HG03280 (cell line): Measurements from ENCODE around the gene EPB41L2.
"Not testable (repeated sequence)": the region's sequence is repeated elsewhere in the genome, so short reads cannot be mapped to it uniquely, and the experiment has no call there.

Source experiments
- ATAC-seq: cut with Tn5 transposase; IDR thresholded peaks from one replicate; pipeline ENCODE4 v1.9.1; 2021; ENCODE audit warnings: mild to moderate bottlenecking, moderate library complexity; ENCODE audit not compliant: unreplicated experiment

The EPB41L2 gene

DNA sequence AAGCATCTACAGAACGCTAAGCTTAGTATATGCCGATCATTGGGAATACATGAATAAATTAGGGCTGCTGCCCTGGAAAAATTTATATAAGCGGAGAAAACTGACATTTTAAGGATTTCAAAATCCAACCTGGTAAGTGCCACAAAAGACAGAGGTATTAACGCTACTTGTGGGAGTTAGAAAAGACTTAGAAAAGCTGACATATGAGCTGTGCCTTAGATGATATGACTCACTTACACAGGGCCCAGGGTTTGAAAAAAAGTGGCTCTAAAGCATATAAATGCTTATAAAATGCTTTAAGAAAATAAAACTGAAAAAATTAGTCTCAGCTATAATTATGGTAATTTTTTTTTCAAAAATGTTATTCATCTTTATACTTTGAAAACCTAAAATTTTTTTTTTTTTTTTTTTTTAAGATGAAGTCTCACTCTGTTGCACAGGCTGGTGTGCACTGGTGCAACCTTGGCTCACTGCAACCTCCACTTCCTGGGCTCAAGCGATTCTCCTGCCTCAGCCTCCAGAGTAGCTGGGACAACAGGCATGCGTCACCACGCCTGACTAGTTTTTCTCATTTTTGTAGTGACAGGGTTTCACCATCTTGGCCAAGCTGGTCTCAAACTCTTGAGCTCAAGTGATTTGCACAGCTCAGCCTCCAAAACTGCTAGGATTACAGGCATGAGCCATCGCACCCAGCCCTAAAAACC, 25.7 kb downstream of the EPB41L2 start:
- no peak for ATAC-seq

- ATAC-seq, result no peak
Measured at GRCh38 chr6:131036601-131037000, 26.4 kb downstream of the EPB41L2 start.

DNA sequence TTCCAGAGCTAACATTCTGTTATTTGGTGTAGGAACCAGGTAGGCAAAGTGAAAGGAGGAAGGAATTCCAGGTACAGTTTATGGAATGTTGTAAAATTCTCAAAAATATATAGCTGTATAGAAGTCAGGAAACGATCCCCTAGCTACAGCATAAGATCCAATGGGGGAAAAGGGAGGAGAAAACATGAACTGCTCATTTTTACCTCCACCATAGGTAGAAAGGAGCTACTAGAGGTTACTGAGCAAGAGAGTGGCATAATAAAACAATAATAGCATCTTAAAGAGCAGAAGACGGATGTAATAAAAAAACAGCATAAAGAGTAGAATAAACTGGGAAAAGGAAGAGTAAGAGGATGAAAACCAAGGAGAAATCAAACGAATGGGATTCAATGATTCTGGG, 26.9 kb downstream of the EPB41L2 start:
- ATAC-seq, result no peak

DNA sequence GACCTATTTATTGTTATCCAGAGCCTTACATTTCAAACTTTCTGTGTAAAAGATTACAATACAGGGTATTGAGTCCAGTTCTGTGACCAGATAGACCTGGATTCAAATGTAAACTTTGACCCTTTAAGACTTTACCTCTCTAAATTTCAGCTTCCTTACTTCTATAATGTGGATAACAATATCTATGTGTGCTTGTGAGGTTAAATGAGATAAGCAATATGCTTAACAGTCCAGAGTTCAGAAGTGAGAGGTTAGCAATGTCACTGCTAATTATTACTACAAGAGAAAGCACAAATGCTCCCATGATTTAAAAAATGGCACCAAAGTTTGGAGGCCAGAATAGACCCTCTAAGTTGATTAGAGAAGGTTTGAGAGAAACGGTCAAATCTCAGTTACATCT, 27.5 kb downstream of the EPB41L2 start:
- ATAC-seq, result no peak

- no peak for ATAC-seq
Measured at GRCh38 chr6:131033631-131034030, 29.4 kb downstream of the EPB41L2 start.

DNA sequence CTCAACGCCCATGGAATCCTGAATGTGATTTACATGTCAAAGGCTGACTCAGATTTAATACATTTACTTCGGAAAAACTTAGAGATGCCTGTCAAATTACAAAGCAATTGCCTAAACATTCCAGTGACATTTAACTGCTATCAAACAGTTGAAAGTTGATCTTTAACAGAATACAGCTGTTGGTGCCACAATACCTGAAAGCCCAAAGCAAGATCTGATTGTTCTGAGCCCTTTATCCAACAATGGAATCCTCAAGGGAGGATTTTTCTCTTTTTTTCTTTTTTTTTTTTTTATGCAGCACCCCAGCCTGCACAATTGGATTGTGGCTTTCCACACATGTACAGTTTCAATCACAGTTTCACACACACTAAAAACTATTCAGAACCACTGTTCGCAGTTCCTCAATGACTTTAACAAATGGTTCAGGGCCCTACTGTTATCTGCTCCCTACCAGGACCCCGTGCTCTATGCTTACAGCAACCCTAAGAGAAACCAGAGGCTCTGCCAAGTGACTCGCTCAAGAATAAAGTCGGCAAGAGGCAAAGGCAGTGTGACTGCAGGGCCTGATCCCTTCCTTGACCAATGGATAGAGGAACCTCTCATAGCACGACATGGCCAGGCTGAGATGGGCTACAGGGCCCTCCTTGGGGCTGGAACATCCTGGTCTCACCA, 33.3 kb downstream of the EPB41L2 start:
- ATAC-seq, result peak; percentile 80

GRCh38 chr6:131027326-131027725, 35.7 kb downstream of the EPB41L2 start:
- no peak for ATAC-seq

- no peak for ATAC-seq
Measured at GRCh38 chr6:131026243-131026642, 36.8 kb downstream of the EPB41L2 start.

DNA sequence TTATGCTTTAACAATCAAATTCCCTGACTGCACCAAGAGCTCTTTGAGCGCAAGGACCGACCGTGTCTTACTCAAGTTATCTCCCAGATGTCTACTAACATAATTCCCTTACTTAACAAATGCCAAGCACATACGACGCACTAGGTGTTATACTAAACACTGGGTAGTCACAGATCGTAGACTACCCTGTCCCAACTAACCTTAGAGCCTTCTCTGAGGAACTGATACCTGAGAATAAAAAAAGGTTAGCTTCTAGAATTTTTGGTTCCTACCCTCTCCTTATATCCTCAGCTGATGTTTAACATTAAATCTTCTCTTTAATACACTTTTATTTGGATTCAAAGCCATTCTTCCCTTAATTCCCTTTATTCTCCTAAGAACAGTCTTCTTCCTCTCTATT, 38.5 kb downstream of the EPB41L2 start:
- ATAC-seq, result no peak

- ATAC-seq, result no peak
Measured at GRCh38 chr6:131023834-131024504, 39.1 kb downstream of the EPB41L2 start.

- ATAC-seq, result no peak
Measured at GRCh38 chr6:131022691-131023090, 40.4 kb downstream of the EPB41L2 start.

- ATAC-seq, result no peak
Measured at GRCh38 chr6:131017962-131018361, 45.1 kb downstream of the EPB41L2 start.

- ATAC-seq, result no peak
Measured at GRCh38 chr6:131015630-131016263, 47.3 kb downstream of the EPB41L2 start.

DNA sequence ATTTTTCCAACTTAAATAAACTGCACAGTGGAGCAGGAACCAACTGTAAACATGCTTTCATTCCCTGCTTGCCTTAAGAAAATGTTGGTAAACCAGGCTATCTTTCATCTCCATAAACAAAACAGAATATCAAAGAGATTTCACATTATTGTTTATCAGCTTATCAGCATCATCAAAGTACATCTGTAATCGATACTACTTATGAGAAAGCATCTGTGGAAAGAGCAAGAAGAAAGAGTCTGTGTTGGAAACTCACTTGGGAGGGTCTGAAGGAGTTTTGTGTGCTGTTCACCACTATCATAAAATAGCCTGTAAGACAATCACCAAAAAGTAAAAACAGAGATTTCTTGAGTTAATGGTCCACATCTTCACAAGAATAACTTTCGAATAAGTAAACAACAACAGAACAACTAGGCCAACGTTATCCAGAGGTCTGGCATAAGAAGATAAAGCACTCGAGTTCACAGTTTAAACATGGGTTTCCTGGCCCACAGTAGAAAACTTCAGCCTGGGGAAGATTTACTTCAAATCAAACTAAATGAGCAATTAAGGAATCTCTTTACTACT, 47.9 kb downstream of the EPB41L2 start:
- ATAC-seq, result no peak

DNA sequence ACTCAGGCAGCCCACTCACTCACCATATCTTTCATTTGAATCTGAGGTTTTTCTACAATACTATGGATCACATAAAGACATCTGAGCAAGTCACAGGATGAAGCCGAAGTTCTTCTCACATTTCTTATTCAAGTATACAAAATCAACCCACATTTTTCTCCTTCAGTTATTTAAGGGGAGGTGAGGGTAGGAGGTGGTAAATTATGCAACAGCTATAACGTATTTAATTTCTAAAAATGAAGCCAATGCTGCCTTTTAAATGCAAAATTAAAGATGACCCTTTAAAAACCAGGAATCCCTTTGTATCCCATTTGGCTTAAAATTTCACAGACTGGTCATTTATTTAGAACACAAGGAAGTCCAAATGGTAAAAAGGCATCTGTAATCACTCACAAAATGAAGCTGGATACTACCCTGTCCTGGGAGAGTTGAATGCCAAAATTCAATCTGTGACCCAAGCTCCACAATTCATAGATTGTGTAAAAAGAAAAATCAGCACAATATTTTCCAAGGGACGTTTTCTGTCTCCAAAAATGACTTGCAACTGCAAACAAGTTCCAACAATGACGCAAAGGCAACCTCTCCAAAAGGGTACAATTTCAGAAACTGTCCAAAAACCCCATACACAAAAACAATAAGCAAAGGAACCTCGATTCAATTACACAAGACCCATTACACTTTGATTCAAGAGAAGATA, 48.8 kb downstream of the EPB41L2 start:
- no peak for ATAC-seq

- no peak for ATAC-seq
Measured at GRCh38 chr6:131013495-131013894, 49.5 kb downstream of the EPB41L2 start.

GRCh38 chr6:131009790-131010189, 53.3 kb downstream of the EPB41L2 start:
- ATAC-seq, result no peak

DNA sequence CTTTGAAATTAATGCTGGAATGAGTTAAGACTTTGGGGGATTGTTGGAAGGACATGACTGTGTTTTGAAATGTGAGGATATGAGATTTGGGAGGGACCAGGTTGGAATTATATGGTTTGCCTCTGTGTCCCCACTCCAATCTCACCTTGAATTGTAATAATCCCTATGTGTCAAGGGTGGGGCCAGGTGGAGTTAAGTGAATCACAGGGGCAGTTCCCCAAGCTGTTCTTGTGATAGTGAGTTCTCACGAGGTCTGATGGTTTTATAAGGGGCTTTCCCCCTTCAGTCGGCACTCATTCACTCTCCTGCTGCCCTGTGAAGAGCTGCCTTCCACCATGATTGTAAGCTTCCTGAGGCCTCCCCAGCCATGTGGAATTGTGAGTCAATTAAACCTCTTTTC, 54.1 kb downstream of the EPB41L2 start:
- not testable (repeated sequence) for ATAC-seq

GRCh38 chr6:131007964-131008363, 55.1 kb downstream of the EPB41L2 start:
- not testable (repeated sequence) for ATAC-seq

DNA sequence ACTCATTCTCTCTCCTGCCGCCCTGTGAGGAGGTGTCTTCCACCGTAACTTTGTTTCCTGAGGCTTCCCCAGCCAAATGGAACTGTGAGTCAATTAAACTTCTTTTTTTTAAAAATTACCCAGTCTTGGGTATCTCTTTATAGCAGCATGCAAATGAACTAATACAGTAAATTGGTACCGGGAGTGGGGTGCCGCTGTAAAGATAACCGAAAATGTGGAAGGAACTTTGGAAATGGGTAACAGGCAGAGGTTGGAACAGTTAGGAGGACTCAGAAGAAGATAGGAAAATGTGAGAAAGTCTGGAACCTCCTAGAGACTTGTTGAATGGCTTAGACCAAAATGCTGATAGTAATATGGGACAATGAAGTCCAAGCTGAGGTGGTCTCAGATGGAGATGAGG, 55.8 kb downstream of the EPB41L2 start:
- no peak for ATAC-seq
